Hepatocyte (in vitro differentiated cells): Measurements from ENCODE around the gene OCIAD1. TPM values are rescaled to one million over a fixed set of nuclear protein-coding genes. Genes with fewer than 3 reads are reported as not detected.

ENCODE experiments used
- DNase-seq: peaks from one replicate; pipeline ENCODE4 v3.0.0-alpha.2; 2016; ENCODE audit warnings: low spot score
- H2AFZ ChIP-seq: fragments of 200-600 bp; sonication (generic); 2 replicates; pipeline ENCODE4 v1.6.0; 2016; ENCODE audit warnings: antibody characterized with exemption, mild to moderate bottlenecking
- H3K27ac ChIP-seq: fragments of 200-600 bp; sonication (generic); 2 replicates; pipeline ENCODE4 v1.5.1; 2016; ENCODE audit warnings: mild to moderate bottlenecking
- H3K27me3 ChIP-seq: fragments of 200-600 bp; sonication (generic); 2 replicates; pipeline ENCODE4 v1.6.1; 2016
- H3K36me3 ChIP-seq: fragments of 200-600 bp; sonication (generic); replicated peaks from 2 replicates; pipeline ENCODE4 v1.5.1; 2016; ENCODE audit warnings: low read depth; ENCODE audit not compliant: insufficient read depth
- H3K4me1 ChIP-seq: fragments of 200-600 bp; sonication (generic); 2 replicates; pipeline ENCODE4 v1.5.1; 2016; ENCODE audit warnings: mild to moderate bottlenecking, moderate library complexity; ENCODE audit not compliant: insufficient read depth
- H3K4me2 ChIP-seq: fragments of 200-600 bp; sonication (generic); 2 replicates; pipeline ENCODE4 v1.6.0; 2016
- H3K4me3 ChIP-seq: fragments of 200-600 bp; sonication (generic); 2 replicates; pipeline ENCODE4 v1.5.1; 2016; ENCODE audit warnings: mild to moderate bottlenecking
- H3K79me2 ChIP-seq: fragments of 200-600 bp; sonication (generic); 2 replicates; pipeline ENCODE4 v1.6.0; 2017; ENCODE audit warnings: mild to moderate bottlenecking
- H3K9me2 ChIP-seq: fragments of 200-600 bp; sonication (generic); replicated peaks from 2 replicates; pipeline ENCODE4 v1.6.0; 2017; ENCODE audit warnings: mild to moderate bottlenecking; ENCODE audit not compliant: insufficient read depth
- H3K9me3 ChIP-seq: fragments of 200-600 bp; sonication (generic); 2 replicates; pipeline ENCODE4 v1.5.1; 2016; ENCODE audit warnings: low read depth, mild to moderate bottlenecking
- H4K20me1 ChIP-seq: fragments of 200-600 bp; sonication (generic); 2 replicates; pipeline ENCODE4 v1.6.0; 2016; ENCODE audit warnings: mild to moderate bottlenecking; ENCODE audit not compliant: insufficient read depth, poor library complexity, severe bottlenecking
- EZH2 ChIP-seq: fragments of 200-600 bp; sonication (generic); IDR thresholded peaks from 2 replicates; pipeline ENCODE4 v1.6.1; 2016; ENCODE audit warnings: antibody characterized with exemption, mild to moderate bottlenecking, borderline replicate concordance
- EZH2phosphoT487 ChIP-seq: fragments of 200-600 bp; sonication (generic); IDR thresholded peaks from one replicate; pipeline ENCODE4 v1.6.1; 2018; ENCODE audit warnings: antibody characterized with exemption, mild to moderate bottlenecking, low read depth, moderate library complexity; ENCODE audit not compliant: unreplicated experiment, severe bottlenecking
- WGBS: methylation state at CpG from one replicate; pipeline ENCODE4 v1.1.6; 2016; ENCODE audit warnings: low lambda C conversion rate; ENCODE audit errors: missing lambda C conversion rate; 5-methylcytosine and 5-hydroxymethylcytosine counted together
- polyA plus RNA-seq: library from polyadenylated mRNA; unstranded; fragments of >200 nt; fragmentation: Nextera tagmentation; extraction: Ambion mirVana; gene quantifications from 2 replicates; pipeline ENCODE4 v1.2.1, GENCODE V29; 2016
- total RNA-seq: library from RNA; depleted of rRNA; stranded (reverse); fragments of >200 nt; gene quantifications from 2 replicates; pipeline ENCODE4 v1.2.3, GENCODE V29; 2014
- TF ChIP-seq, protein P1 (sequence below): fragments of 200-600 bp; sonication (generic); IDR thresholded peaks from 2 replicates; pipeline ENCODE4 v1.5.1; 2016; ENCODE audit warnings: antibody characterized with exemption, mild to moderate bottlenecking; ENCODE audit not compliant: poor library complexity

OCIAD1 gene
- total and polyA plus RNA-seq, 2 experiments from 2014 or later, result 201 to 233 TPM

DNA sequence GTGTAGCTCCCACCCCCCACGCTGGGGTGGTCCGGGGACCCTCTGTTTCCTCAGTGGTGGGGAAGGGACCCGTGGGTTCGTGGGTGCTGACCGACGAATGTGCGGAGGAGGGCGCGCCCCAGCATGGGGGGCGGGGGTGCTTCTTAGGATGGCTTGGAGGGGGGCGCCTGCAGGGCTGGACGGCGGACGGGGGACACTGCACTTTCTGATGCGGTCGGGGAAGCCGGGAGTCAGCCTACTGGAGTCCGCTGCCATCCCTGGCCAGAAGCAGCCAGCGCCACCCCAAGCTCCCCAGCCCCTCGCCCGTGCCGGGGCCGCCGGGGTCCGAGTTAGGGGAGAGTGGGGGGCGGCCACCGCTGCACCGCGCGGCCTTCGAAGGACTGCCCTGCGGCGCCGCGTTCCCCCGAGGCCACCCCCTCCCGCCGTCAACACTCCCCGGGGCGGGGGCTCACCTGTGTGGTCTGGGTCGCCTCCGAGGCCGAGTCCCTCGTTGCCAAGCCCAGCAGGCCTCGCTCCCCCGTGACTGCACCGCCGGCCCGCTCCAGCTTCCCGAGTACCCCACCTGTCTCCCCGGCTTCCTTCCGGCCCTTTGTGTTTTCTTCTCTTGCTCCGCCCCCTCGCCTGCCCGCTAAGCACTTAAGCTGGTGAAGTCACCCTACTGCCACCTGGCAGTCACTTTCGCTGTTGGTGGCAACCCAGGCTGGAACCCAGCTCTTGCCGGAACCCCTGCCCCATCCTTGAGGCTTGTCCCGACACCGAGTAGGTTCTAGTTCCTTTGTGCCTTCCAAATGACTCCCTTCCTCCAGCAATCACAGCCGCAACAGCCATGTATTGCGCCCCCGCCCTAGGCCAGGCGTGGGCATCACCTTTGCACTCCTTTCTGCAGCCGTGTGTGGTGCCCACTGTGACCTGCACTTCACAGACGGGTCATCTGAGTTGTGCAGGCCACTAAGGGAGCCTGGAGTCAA lies 75.6 kb downstream of the OCIAD1 start, which contains the start of gene OCIAD2:
TSS of gene OCIAD2 (minus strand) at position 569 of the 968 bp plus-strand sequence. CDS start 2,225 bp downstream, outside the sequence.
- H3K4me2 ChIP-seq, result peak within 1 kb of the TSS; percentile 97
- H2AFZ ChIP-seq, result peak within 1 kb of the TSS; percentile 86
- no peaks in the 10 kb centered on the region for H3K27me3 ChIP-seq
- no peaks in the 10 kb centered on the region for H3K9me2 ChIP-seq
- H3K36me3 ChIP-seq, result no peaks in the 10 kb centered on the region
- peak within 1 kb of the TSS; percentile 77 for H3K27ac ChIP-seq
- no peaks in the 10 kb centered on the region for H4K20me1 ChIP-seq
- peaks cover 8% of the 10 kb centered on the region for H3K4me1 ChIP-seq
- TF ChIP-seq EZH2, result no peak
- TF ChIP-seq, protein P1, sequence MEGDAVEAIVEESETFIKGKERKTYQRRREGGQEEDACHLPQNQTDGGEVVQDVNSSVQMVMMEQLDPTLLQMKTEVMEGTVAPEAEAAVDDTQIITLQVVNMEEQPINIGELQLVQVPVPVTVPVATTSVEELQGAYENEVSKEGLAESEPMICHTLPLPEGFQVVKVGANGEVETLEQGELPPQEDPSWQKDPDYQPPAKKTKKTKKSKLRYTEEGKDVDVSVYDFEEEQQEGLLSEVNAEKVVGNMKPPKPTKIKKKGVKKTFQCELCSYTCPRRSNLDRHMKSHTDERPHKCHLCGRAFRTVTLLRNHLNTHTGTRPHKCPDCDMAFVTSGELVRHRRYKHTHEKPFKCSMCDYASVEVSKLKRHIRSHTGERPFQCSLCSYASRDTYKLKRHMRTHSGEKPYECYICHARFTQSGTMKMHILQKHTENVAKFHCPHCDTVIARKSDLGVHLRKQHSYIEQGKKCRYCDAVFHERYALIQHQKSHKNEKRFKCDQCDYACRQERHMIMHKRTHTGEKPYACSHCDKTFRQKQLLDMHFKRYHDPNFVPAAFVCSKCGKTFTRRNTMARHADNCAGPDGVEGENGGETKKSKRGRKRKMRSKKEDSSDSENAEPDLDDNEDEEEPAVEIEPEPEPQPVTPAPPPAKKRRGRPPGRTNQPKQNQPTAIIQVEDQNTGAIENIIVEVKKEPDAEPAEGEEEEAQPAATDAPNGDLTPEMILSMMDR, result peak; percentile 24
- 18% methylated on average over 30 of the region's 65 CpGs for WGBS
- H3K4me3 ChIP-seq, result peak within 1 kb of the TSS; percentile 99
- no peaks in the 10 kb centered on the region for H3K9me3 ChIP-seq
- peak; percentile 84 for DNase-seq
- H3K79me2 ChIP-seq, result peaks cover 20% of the 10 kb centered on the region

DNA sequence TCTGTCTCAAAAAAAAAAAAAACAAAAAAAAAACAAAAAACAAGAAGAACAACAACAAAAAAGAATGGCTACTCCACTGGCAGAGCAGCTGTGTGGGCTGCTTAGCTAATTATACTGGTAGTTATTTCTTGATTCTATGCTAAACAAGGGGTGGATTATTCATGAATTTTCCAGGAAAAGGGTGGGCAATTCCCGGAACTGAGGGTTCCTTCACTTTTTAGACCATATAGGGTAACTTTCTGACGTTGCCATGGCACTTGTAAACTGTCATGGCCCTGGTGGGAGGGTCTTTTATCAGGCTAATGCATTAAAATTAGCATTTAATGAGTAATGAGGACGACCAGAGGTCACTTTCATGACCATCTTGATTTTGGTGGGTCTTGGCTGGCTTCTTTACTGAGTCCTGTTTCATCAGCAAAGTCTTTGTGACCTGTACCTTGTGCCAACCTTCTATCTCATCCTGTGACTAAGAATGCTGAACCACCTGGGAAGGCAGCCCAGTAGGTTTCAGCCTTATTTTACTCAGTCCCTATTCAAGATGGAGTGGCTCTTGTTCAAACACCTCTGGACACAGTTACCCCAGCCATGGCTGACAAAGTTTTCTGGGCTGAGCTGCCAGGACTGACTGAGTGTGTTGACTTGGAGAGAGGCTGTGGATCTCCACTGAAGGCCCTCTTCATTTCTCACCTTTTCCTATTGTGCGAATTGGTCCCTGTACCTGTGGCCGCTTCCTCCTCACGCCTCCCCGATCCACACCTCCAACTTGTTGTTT lies 77.0 kb downstream of the OCIAD1 start:
- Histone ChIP-seq H2AFZ (no peak overlapping the region), H3K4me3 (no peak overlapping the region), H3K79me2 (peaks cover 20% of the 10 kb centered on the region), H3K4me2 (no peak overlapping the region), H3K36me3 (no peaks in the 10 kb centered on the region), H3K27ac (no peak overlapping the region), H3K9me2 (no peaks in the 10 kb centered on the region), H3K27me3 (no peaks in the 10 kb centered on the region), H4K20me1 (no peaks in the 10 kb centered on the region), H3K4me1 (peaks cover 8% of the 10 kb centered on the region), H3K9me3 (no peaks in the 10 kb centered on the region)
- 88% methylated on average over 7 of the region's 7 CpGs for WGBS
- no peak for DNase-seq
- TF ChIP-seq EZH2phosphoT487 (no peak), EZH2 (no peak)
- TF ChIP-seq, protein P1, result no peak

DNA sequence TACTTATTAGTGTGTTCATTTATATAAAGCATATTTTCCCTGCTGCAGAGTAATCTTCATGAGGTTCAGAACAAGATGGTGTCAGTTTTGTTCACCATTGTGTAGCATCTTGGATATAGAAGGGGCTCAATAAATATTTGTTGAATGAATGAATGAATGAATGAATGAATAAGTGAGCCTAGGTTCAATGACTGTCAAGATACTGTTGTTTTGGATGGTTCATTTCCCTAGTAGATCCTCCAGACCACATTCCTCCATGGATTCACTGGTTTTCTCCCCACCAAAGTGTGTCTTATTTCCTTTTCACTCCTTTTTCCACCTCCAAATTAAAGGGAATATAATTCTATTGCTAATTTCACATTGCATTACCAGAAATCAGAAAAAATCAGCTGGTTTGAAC lies 77.8 kb downstream of the OCIAD1 start:
- Histone ChIP-seq H3K4me3 (no peak overlapping the region), H3K79me2 (peaks cover 20% of the 10 kb centered on the region), H3K4me2 (no peak overlapping the region), H3K36me3 (no peaks in the 10 kb centered on the region), H3K9me2 (no peaks in the 10 kb centered on the region), H2AFZ (no peak overlapping the region), H3K4me1 (peaks cover 8% of the 10 kb centered on the region), H3K9me3 (no peaks in the 10 kb centered on the region), H3K27ac (peak overlapping the region; percentile 63), H4K20me1 (no peaks in the 10 kb centered on the region), H3K27me3 (no peaks in the 10 kb centered on the region)
- no peak for DNase-seq
- no peak for TF ChIP-seq EZH2
- no peak for TF ChIP-seq EZH2phosphoT487
- TF ChIP-seq, protein P1, result no peak
